SK-N-SH treated with all-trans-retinoic acid at 6 μM for 48 hours (cell line): ENCODE results near the gene FDX2.

Experiments used
- ARNTL ChIP-seq: fragments of 450-650 bp; formaldehyde crosslinking; IDR thresholded peaks from 2 replicates; pipeline ENCODE4 v1.5.0; 2020; ENCODE audit warnings: low read depth, mild to moderate bottlenecking, moderate library complexity, borderline replicate concordance
- CREB5 ChIP-seq: fragments of 250-450 bp; sonication (Bioruptor Pico); IDR thresholded peaks from 2 replicates; pipeline ENCODE4 v1.5.1; 2020; ENCODE audit warnings: low read depth, mild to moderate bottlenecking, moderate library complexity
- GLIS3 ChIP-seq: fragments of 250-450 bp; sonication (Bioruptor Pico); IDR thresholded peaks from 2 replicates; pipeline ENCODE4 v1.5.0; 2020; ENCODE audit warnings: mild to moderate bottlenecking, moderate library complexity
- OSR1 ChIP-seq: fragments of 250-450 bp; sonication (Bioruptor Pico); IDR thresholded peaks from 2 replicates; pipeline ENCODE4 v1.8.0; 2022; ENCODE audit warnings: moderate library complexity, mild to moderate bottlenecking, inconsistent platforms
- PATZ1 ChIP-seq: fragments of 250-450 bp; sonication (Bioruptor Pico); IDR thresholded peaks from 2 replicates; pipeline ENCODE4 v1.8.0; 2020; ENCODE audit warnings: mild to moderate bottlenecking, moderate library complexity, borderline replicate concordance
- PPARA ChIP-seq: fragments of 250-450 bp; sonication (Bioruptor Pico); IDR thresholded peaks from 2 replicates; pipeline ENCODE4 v1.5.0; 2020; ENCODE audit warnings: mild to moderate bottlenecking, borderline replicate concordance
- RARB ChIP-seq: fragments of 250-450 bp; sonication (Bioruptor Pico); IDR thresholded peaks from 2 replicates; pipeline ENCODE4 v1.8.0; 2021; ENCODE audit warnings: mild to moderate bottlenecking, moderate library complexity
- TOX ChIP-seq: fragments of 250-450 bp; sonication (Bioruptor Pico); IDR thresholded peaks from 2 replicates; pipeline ENCODE4 v1.8.0; 2021; ENCODE audit warnings: mild to moderate bottlenecking, moderate library complexity, borderline replicate concordance
- TSHZ2 ChIP-seq: fragments of 250-450 bp; sonication (Bioruptor Pico); IDR thresholded peaks from 2 replicates; pipeline ENCODE4 v1.5.0; 2020; ENCODE audit warnings: mild to moderate bottlenecking, moderate library complexity
- ZC3H10 ChIP-seq: fragments of 250-450 bp; sonication (Bioruptor Pico); IDR thresholded peaks from 2 replicates; pipeline ENCODE4 v1.5.1; 2021; ENCODE audit warnings: mild to moderate bottlenecking, moderate library complexity
- ZFP3 ChIP-seq: fragments of 250-450 bp; sonication (Bioruptor Pico); IDR thresholded peaks from 2 replicates; pipeline ENCODE4 v1.5.0; 2020; ENCODE audit warnings: mild to moderate bottlenecking, moderate library complexity
- ZFP30 ChIP-seq: fragments of 450-650 bp; formaldehyde crosslinking; IDR thresholded peaks from 2 replicates; pipeline ENCODE4 v1.5.0; 2022; ENCODE audit warnings: mild to moderate bottlenecking, moderate library complexity
- ZNF565 ChIP-seq: fragments of 450-650 bp; formaldehyde crosslinking; conservative IDR thresholded peaks from 2 replicates; pipeline ENCODE4 v1.5.0; 2020; ENCODE audit warnings: low read depth, mild to moderate bottlenecking, moderate library complexity
- ZNF70 ChIP-seq: fragments of 450-650 bp; formaldehyde crosslinking; IDR thresholded peaks from 2 replicates; pipeline ENCODE4 v1.5.0; 2020; ENCODE audit warnings: mild to moderate bottlenecking, moderate library complexity

GRCh38 chr19:10329555-10329954, 13.7 kb upstream of the FDX2 start:
- TF ChIP-seq ZFP30 (CRISPR knock-in tag) (no peak), OSR1 (CRISPR knock-in tag) (no peak), ZC3H10 (no peak), ZFP3 (CRISPR knock-in tag) (no peak), ZNF70 (CRISPR knock-in tag) (no peak), GLIS3 (no peak), ZNF565 (no peak), PATZ1 (CRISPR knock-in tag) (no peak), RARB (CRISPR knock-in tag) (no peak), CREB5 (no peak), TSHZ2 (no peak), PPARA (no peak), TOX (no peak), ARNTL (CRISPR knock-in tag) (no peak)
